Keratinocyte (primary cell): ENCODE measurements around the gene SDHC. TPM values are rescaled to one million over a fixed set of nuclear protein-coding genes. Genes with fewer than 3 reads are reported as not detected.
"Not testable (repeated sequence)": the region's sequence is repeated elsewhere in the genome, so short reads cannot be mapped to it uniquely, and the experiment has no call there.

Source experiments
- DNase-seq: peaks from one replicate; pipeline ENCODE4 v3.0.0-alpha.2; 2011; ENCODE audit warnings: low read depth, missing footprints, low spot score
- FAIRE-seq: peaks from 2 replicates; lab custom pipeline; 2011; peaks lifted over from hg19 to GRCh38; lab: Jason Lieb, UNC
- H2AFZ ChIP-seq: 2 replicates; pipeline ENCODE4 v1.6.0; 2012; ENCODE audit warnings: low read length, control low read depth, inconsistent platforms; ENCODE audit not compliant: control insufficient read depth
- H3K27ac ChIP-seq: 2 replicates; pipeline ENCODE4 v1.5.1; 2011; ENCODE audit warnings: low read length; ENCODE audit not compliant: control insufficient read depth, insufficient read depth
- H3K27me3 ChIP-seq: 3 replicates; pipeline ENCODE4 v1.6.0; 2011; ENCODE audit warnings: low read length; ENCODE audit not compliant: control insufficient read depth, insufficient read depth; ENCODE audit errors: extremely low read depth
- H3K36me3 ChIP-seq, 2 experiments: 2 replicates in 1 of 2; 3 replicates in 1 of 2; pipeline ENCODE4 v1.5.1; 2011; ENCODE audit warnings: low read length in 2 of 2, mild to moderate bottlenecking in 1 of 2; ENCODE audit not compliant: control insufficient read depth in 2 of 2, insufficient read depth in 2 of 2; ENCODE audit errors: extremely low read depth in 1 of 2
- H3K4me1 ChIP-seq: 3 replicates; pipeline ENCODE4 v1.5.1; 2011; ENCODE audit warnings: low read length; ENCODE audit not compliant: control insufficient read depth, insufficient read depth; ENCODE audit errors: extremely low read depth
- H3K4me2 ChIP-seq: 3 replicates; pipeline ENCODE4 v1.6.0; 2011; ENCODE audit warnings: low read depth, low read length; ENCODE audit not compliant: control insufficient read depth, insufficient read depth; ENCODE audit errors: extremely low read depth
- H3K4me3 ChIP-seq, 3 experiments: fragments of 200-600 bp in 1 of 3; sonication (generic) in 1 of 3; 2 replicates in 2 of 3; 3 replicates in 1 of 3; pipeline ENCODE4 v1.5.1; 2011 to 2016; ENCODE audit warnings: low read length in 3 of 3, mild to moderate bottlenecking in 3 of 3, control low read depth in 2 of 3, inconsistent platforms in 1 of 3, low read depth in 1 of 3, mixed read lengths in 1 of 3, mixed run types in 1 of 3, moderate library complexity in 1 of 3; ENCODE audit not compliant: control insufficient read depth in 2 of 3, insufficient read depth in 2 of 3; ENCODE audit errors: extremely low read depth in 1 of 3
- H3K79me2 ChIP-seq: 2 replicates; pipeline ENCODE4 v1.6.0; 2012; ENCODE audit warnings: low read length; ENCODE audit not compliant: control insufficient read depth, insufficient read depth
- H3K9ac ChIP-seq: 3 replicates; pipeline ENCODE4 v1.6.0; 2011; ENCODE audit warnings: low read length; ENCODE audit not compliant: control insufficient read depth, insufficient read depth; ENCODE audit errors: extremely low read depth
- H3K9me1 ChIP-seq: 3 replicates; pipeline ENCODE4 v1.6.0; 2011; ENCODE audit warnings: low read length; ENCODE audit not compliant: control insufficient read depth, insufficient read depth; ENCODE audit errors: extremely low read depth
- H3K9me3 ChIP-seq: 2 replicates; pipeline ENCODE4 v1.5.1; 2012; ENCODE audit warnings: low read depth, low read length; ENCODE audit not compliant: control insufficient read depth
- H4K20me1 ChIP-seq: 3 replicates; pipeline ENCODE4 v1.6.0; 2011; ENCODE audit warnings: low read length; ENCODE audit not compliant: control insufficient read depth, insufficient read depth; ENCODE audit errors: extremely low read depth
- CTCF ChIP-seq, 3 experiments: IDR thresholded peaks in 1 of 3; conservative IDR thresholded peaks in 1 of 3; optimal IDR thresholded peaks in 1 of 3; 2 replicates in 2 of 3; 3 replicates in 1 of 3; pipeline versions ENCODE3 to v1.5.1; 2011; ENCODE audit warnings: low read length in 3 of 3, mild to moderate bottlenecking in 3 of 3, moderate library complexity in 2 of 3, control low read depth in 1 of 3, inconsistent platforms in 1 of 3; ENCODE audit not compliant: insufficient read depth in 2 of 3; ENCODE audit errors: extremely low read depth in 1 of 3
- EZH2 ChIP-seq: IDR thresholded peaks from one replicate; pipeline ENCODE4 v1.6.1; 2012; ENCODE audit warnings: inconsistent platforms, mild to moderate bottlenecking, low read length, moderate library complexity
- dilution Hi-C: fragments of 300-500 bp; cut with MboI; formaldehyde crosslinking; loops from one replicate; pipeline ENCODE4 v1.7.0; 2020; ENCODE audit warnings: low sequenced_read_pairs; ENCODE audit not compliant: extremely low pct_ligation_motif_present
- polyA plus RNA-seq, 5 experiments: library from polyadenylated mRNA; depleted of rRNA in 3 of 5; stranded (reverse) in 3 of 5; stranded (forward) in 1 of 5; unstranded in 1 of 5; fragments of >200 nt; gene quantifications; 1 replicate in 1 of 5; 2 replicates in 3 of 5; 3 replicates in 1 of 5; pipeline versions ENCODE4 v1.2.1 to v1.2.3, GENCODE V29; 2011 to 2012; ENCODE audit warnings: missing spikeins in 2 of 5, low read depth in 1 of 5, low replicate concordance in 1 of 5

Gene SDHC
- polyA plus RNA-seq, 1 donor (not counting 4 experiments of a cell fraction or from before 2014, with no cell fraction given) = 401 TPM

GRCh38 chr1:161311595-161312181 lies 2.5 kb upstream of the SDHC start:
- Histone ChIP-seq H2AFZ (no peak overlapping the region), H3K4me3 (no peak overlapping the region), H3K27ac (no peak overlapping the region), H3K9me1 (no peaks in the 10 kb centered on the region), H3K79me2 (peaks cover 21% of the 10 kb centered on the region), H3K9ac (no peak overlapping the region), H3K36me3 (no peaks in the 10 kb centered on the region), H4K20me1 (no peaks in the 10 kb centered on the region), H3K4me2 (no peak overlapping the region), H3K4me1 (peaks cover 18% of the 10 kb centered on the region), H3K9me3 (no peaks in the 10 kb centered on the region), H3K27me3 (no peaks in the 10 kb centered on the region)
- TF ChIP-seq EZH2 (no peak), CTCF (optimal IDR thresholded peaks at IDR 0.05 in 1 of 3, IDR thresholded peaks at IDR 0.05 in 1 of 3, conservative IDR thresholded peaks at IDR 0.05 in 1 of 3; ENCODE audit: extremely low read depth in 1 of 3, insufficient read depth in 2 of 3, low read length in 3 of 3) (no peak)
- dilution Hi-C loops = no loop called here
- FAIRE-seq = no peak
- no peak for DNase-seq

GRCh38 chr1:161313554-161314200 lies 504 bp upstream of the SDHC start:
- H3K27ac ChIP-seq = peak overlapping the region; percentile 97
- DNase-seq = no peak
- H3K9me3 ChIP-seq = no peaks in the 10 kb centered on the region
- H3K4me2 ChIP-seq = peak overlapping the region; percentile 99
- TF ChIP-seq EZH2 = no peak
- no peak for TF ChIP-seq CTCF (optimal IDR thresholded peaks at IDR 0.05 in 1 of 3, IDR thresholded peaks at IDR 0.05 in 1 of 3, conservative IDR thresholded peaks at IDR 0.05 in 1 of 3; ENCODE audit: extremely low read depth in 1 of 3, insufficient read depth in 2 of 3, low read length in 3 of 3)
- peak overlapping the region; percentile 98 for H2AFZ ChIP-seq
- peaks cover 21% of the 10 kb centered on the region for H3K79me2 ChIP-seq
- H3K27me3 ChIP-seq = no peaks in the 10 kb centered on the region
- dilution Hi-C loops = no loop called here
- H3K9me1 ChIP-seq = no peaks in the 10 kb centered on the region
- H3K9ac ChIP-seq = peak overlapping the region; percentile 98
- H3K36me3 ChIP-seq = no peaks in the 10 kb centered on the region
- peaks cover 18% of the 10 kb centered on the region for H3K4me1 ChIP-seq
- H3K4me3 ChIP-seq = peak overlapping the region; percentile 87 to 99 (median 98)
- H4K20me1 ChIP-seq = no peaks in the 10 kb centered on the region
- no peak for FAIRE-seq

- FAIRE-seq, H3K9me3 ChIP-seq, H3K27ac ChIP-seq, H3K9ac ChIP-seq, H3K4me3 ChIP-seq, H3K36me3 ChIP-seq, H2AFZ ChIP-seq, H3K4me2 ChIP-seq, DNase-seq, H3K9me1 ChIP-seq, H3K27me3 ChIP-seq, H4K20me1 ChIP-seq, dilution Hi-C loops: not testable (repeated sequence)
- H3K4me1 ChIP-seq = peaks cover 11% of the 10 kb centered on the region
- H3K79me2 ChIP-seq = peaks cover 24% of the 10 kb centered on the region
These were observed 1.9 kb downstream of the SDHC start for GRCh38 chr1:161315841-161316674.
